ENCODE results near the gene AQP12A. TPM values are rescaled to one million over a fixed set of nuclear protein-coding genes. Genes with fewer than 3 reads are reported as not detected.

Gene AQP12A
- total RNA-seq, 1 experiment from 2014 or later: not detected

DNA sequence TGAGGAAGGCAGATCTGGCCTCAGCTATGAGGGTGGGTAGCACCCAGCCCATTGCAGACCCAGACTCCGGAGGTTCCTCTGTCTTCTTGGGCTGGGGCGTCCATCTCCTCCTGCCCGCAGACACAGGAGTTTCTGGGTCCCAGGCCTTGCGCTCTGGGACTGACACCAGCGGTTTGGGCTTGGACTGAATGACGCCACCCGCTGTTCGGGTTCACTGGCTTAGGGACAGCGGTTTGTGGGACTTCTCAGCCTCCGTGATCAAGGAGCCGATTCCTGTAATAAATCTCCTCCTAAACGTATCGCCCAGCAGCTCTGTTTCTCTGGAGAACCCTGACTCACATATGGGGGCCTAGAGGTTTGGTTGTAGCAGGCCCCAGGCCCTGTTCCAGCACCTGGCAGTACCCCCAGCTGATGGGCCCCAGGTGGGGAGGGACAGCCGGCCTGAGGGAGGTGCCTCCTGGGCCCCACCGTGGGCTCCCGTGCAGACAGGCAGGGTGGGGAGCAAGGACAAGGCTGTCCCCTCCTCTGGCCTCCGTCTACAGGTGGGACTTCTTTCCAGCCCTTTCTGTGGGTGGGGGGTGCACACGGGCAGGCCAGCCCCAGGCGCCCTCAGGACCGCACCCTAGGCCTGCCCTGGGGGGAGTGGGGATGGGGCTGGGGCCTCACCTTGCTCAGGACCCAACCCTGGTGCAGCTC lies 4.5 kb upstream of the AQP12A start:
- DNase-seq (ENCODE audit: low read depth, low spot score) (no peak), ATAC-seq (no peak)
- TF ChIP-seq SIN3A (IDR thresholded peaks at IDR 0.05; ENCODE audit: borderline replicate concordance, insufficient read depth, low read depth, low read length): no peak
- TF ChIP-seq REST (IDR thresholded peaks at IDR 0.05; ENCODE audit: insufficient read depth in 1 of 2, low read depth in 2 of 2, low read length in 1 of 2): no peak
- TF ChIP-seq TCF7L2 (IDR thresholded peaks at IDR 0.05; ENCODE audit: low read depth, low read length): no peak
- TF ChIP-seq POLR2AphosphoS5 (IDR thresholded peaks at IDR 0.05; ENCODE audit: low read depth, low read length): no peak
- no peak for TF ChIP-seq CTCF (IDR thresholded peaks at IDR 0.05)
- Histone ChIP-seq H3K4me3 (ENCODE audit: low read depth in 2 of 2, low read length in 2 of 2) (no peak overlapping the region), H3K4me1 (ENCODE audit: control insufficient read depth, insufficient read depth, low read length) (no peaks in the 10 kb centered on the region), H3K9me3 (ENCODE audit: control insufficient read depth, insufficient read depth, low read depth, low read length) (no peaks in the 10 kb centered on the region), H3K27me3 (ENCODE audit: control insufficient read depth, insufficient read depth, low read length) (no peaks in the 10 kb centered on the region), H3K36me3 (ENCODE audit: control insufficient read depth, insufficient read depth, low read length) (no peaks in the 10 kb centered on the region), H3K27ac (ENCODE audit: low read length) (no peak overlapping the region)
- CTCF ChIA-PET: no interaction called here
- in situ Hi-C loops (cut with HindIII; ENCODE audit: low pct_unique_long_range_greater_than_20kb, low sequenced_read_pairs): no loop called here
- POLR2A ChIA-PET: no interaction called here
- no TSS peak for BruUV-seq (replicated peaks)
- intact Hi-C loops (cut with micrococcal nuclease; ENCODE audit: unreplicated experiment): no loop called here

- CTCF ChIA-PET: no interaction called here
- no TSS peak for BruUV-seq (replicated peaks)
Measured at GRCh38 chr2:240687741-240688552, 3.7 kb upstream of the AQP12A start.

More at GRCh38 chr2:240687741-240688552, 3.7 kb upstream of the AQP12A start:
- POLR2A ChIA-PET: no interaction called here
- Histone ChIP-seq H3K4me3 (ENCODE audit: low read depth in 2 of 2, low read length in 2 of 2) (no peak overlapping the region), H3K27me3 (ENCODE audit: control insufficient read depth, insufficient read depth, low read length) (no peaks in the 10 kb centered on the region), H3K36me3 (ENCODE audit: control insufficient read depth, insufficient read depth, low read length) (no peaks in the 10 kb centered on the region), H3K9me3 (ENCODE audit: control insufficient read depth, insufficient read depth, low read depth, low read length) (no peaks in the 10 kb centered on the region), H3K27ac (ENCODE audit: low read length) (no peak overlapping the region), H3K4me1 (ENCODE audit: control insufficient read depth, insufficient read depth, low read length) (no peaks in the 10 kb centered on the region)
- intact Hi-C loops (cut with micrococcal nuclease; ENCODE audit: unreplicated experiment): no loop called here
- in situ Hi-C loops (cut with HindIII; ENCODE audit: low pct_unique_long_range_greater_than_20kb, low sequenced_read_pairs): no loop called here
- DNase-seq (ENCODE audit: low read depth, low spot score) (no peak), ATAC-seq (no peak)
- no peak for TF ChIP-seq REST (IDR thresholded peaks at IDR 0.05; ENCODE audit: insufficient read depth in 1 of 2, low read depth in 2 of 2, low read length in 1 of 2)
- no peak for TF ChIP-seq TCF7L2 (IDR thresholded peaks at IDR 0.05; ENCODE audit: low read depth, low read length)
- TF ChIP-seq POLR2AphosphoS5 (IDR thresholded peaks at IDR 0.05; ENCODE audit: low read depth, low read length): no peak
- no peak for TF ChIP-seq SIN3A (IDR thresholded peaks at IDR 0.05; ENCODE audit: borderline replicate concordance, insufficient read depth, low read depth, low read length)
- no peak for TF ChIP-seq CTCF (IDR thresholded peaks at IDR 0.05)
